WI38 (cell line): ENCODE measurements around the gene FUT4.

Experiments used
- H3K4me3 ChIP-seq: 2 replicates; pipeline ENCODE4 v1.5.1; 2011; ENCODE audit warnings: low read depth, mild to moderate bottlenecking, control low read depth, low read length
- TF ChIP-seq, protein P1 (sequence below): IDR thresholded peaks from 2 replicates; pipeline ENCODE4 v1.5.1; 2012; ENCODE audit warnings: low read depth, mild to moderate bottlenecking, control low read depth, low read length

The FUT4 gene

DNA sequence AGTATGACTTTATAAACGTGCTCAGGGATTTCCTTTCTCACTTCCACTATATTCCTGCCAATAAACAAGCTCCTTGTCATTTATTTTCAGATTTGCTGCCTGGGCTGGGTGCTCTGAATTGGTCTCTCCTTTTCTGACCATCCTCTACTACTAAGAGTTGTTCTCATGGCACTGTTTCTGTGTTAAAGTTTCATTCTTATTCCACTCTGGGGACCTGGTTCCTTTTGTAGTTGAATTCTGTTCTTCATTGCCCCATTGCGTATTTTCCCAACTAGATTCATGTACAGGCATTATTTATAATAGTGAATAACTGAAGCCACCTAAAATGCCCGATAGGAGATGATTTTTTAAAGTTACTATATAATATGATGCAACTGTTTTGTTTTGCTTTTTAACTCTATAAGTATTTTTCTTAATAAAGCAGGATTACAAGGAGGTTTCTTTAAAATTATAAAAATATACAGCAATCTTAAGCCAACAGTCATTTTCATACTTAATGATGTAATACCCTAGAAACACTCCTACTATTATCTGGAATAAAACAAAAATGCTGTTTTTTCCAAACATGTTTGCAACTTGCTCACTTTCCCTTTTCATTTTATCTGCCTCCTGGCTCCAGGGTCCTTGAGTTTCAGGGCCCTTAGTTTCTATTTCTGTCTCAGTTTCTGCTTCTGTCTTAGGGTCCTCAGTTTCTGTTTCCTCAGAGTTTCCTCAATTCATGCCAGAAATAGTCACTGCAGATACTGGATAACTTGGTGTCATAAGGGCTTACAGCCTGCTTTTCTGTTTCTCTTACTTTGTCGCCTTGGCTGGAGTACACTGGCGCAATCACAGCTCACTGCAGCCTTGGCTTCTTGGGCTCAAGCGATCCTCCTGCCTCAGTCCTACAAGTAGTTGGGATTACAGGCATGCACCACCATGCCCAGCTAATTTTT is 9.8 kb upstream of the FUT4 start:
- TF ChIP-seq, protein P1, sequence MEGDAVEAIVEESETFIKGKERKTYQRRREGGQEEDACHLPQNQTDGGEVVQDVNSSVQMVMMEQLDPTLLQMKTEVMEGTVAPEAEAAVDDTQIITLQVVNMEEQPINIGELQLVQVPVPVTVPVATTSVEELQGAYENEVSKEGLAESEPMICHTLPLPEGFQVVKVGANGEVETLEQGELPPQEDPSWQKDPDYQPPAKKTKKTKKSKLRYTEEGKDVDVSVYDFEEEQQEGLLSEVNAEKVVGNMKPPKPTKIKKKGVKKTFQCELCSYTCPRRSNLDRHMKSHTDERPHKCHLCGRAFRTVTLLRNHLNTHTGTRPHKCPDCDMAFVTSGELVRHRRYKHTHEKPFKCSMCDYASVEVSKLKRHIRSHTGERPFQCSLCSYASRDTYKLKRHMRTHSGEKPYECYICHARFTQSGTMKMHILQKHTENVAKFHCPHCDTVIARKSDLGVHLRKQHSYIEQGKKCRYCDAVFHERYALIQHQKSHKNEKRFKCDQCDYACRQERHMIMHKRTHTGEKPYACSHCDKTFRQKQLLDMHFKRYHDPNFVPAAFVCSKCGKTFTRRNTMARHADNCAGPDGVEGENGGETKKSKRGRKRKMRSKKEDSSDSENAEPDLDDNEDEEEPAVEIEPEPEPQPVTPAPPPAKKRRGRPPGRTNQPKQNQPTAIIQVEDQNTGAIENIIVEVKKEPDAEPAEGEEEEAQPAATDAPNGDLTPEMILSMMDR, result no peak
- no peak overlapping the region for H3K4me3 ChIP-seq

DNA sequence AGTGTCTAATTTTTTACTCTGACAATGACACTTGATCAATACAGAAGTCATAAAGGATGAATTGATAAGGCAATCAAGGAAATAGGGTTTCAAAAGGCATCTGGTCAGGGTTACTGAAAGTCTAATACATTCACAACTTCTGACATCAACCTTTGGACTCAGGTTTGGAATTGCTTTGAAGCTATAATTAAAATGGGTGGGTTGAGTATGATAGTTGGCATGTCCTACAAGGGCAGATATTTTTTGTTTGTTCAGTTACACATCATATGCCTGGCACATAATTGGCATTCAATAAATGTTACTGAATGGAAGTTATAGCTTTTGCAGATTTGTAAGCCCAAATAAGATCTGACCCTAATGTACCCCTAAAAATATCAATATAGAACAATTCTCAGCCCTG is 7.3 kb upstream of the FUT4 start:
- H3K4me3 ChIP-seq, result no peak overlapping the region
- TF ChIP-seq, protein P1, result no peak

DNA sequence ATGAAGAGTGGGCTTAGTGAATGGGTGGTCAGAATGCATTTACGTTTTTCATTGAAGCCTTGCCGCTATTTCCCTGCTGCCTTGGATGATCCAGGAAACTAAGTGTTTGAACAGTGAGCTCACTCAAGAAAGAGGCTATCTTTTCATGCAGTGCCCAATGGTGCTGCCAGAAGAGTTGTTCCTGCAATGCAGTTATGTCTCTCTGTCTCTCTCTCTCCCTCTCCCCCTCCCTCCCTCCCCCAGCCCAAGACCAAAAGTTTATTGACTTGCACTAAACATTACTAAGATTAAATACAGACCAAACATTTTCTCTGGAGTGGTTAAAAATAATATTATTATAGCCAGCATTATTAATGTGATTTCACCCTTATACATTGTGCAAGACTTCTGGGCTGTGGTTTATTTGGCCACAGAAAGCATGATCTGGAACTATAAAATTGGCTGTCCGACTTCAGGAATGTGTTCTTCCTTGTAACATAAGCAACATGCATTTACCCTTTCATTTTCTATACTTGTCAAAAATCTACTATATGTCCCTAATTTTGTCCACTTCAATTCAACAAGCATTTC is 6.6 kb upstream of the FUT4 start:
- TF ChIP-seq, protein P1, result no peak
- H3K4me3 ChIP-seq, result no peak overlapping the region

DNA sequence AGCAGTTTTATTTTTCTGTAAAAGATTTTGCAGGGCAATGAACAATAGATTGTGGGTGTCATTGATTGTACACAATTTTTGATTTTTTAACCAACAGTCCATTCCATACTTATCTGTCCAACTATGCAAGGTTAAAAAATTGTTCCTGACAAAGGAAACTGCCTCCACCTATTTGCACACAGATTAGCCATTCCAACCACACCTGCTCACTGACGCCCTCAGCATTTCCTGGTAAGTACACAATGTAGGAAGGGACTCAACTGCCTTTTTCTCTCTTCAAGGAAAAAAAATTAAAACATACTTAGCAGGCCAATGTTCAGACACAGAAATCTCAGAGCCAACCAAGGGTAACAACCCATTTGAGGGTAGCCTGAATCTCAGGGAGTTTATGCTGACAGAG is 4.3 kb upstream of the FUT4 start:
- H3K4me3 ChIP-seq, result no peak overlapping the region
- TF ChIP-seq, protein P1, result no peak

DNA sequence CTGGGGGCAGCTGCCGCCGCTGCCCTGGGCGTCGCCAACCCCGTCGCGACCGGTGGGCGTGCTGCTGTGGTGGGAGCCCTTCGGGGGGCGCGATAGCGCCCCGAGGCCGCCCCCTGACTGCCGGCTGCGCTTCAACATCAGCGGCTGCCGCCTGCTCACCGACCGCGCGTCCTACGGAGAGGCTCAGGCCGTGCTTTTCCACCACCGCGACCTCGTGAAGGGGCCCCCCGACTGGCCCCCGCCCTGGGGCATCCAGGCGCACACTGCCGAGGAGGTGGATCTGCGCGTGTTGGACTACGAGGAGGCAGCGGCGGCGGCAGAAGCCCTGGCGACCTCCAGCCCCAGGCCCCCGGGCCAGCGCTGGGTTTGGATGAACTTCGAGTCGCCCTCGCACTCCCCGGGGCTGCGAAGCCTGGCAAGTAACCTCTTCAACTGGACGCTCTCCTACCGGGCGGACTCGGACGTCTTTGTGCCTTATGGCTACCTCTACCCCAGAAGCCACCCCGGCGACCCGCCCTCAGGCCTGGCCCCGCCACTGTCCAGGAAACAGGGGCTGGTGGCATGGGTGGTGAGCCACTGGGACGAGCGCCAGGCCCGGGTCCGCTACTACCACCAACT is 1.0 kb downstream of the FUT4 start:
- peak overlapping the region; percentile 64 for H3K4me3 ChIP-seq

DNA sequence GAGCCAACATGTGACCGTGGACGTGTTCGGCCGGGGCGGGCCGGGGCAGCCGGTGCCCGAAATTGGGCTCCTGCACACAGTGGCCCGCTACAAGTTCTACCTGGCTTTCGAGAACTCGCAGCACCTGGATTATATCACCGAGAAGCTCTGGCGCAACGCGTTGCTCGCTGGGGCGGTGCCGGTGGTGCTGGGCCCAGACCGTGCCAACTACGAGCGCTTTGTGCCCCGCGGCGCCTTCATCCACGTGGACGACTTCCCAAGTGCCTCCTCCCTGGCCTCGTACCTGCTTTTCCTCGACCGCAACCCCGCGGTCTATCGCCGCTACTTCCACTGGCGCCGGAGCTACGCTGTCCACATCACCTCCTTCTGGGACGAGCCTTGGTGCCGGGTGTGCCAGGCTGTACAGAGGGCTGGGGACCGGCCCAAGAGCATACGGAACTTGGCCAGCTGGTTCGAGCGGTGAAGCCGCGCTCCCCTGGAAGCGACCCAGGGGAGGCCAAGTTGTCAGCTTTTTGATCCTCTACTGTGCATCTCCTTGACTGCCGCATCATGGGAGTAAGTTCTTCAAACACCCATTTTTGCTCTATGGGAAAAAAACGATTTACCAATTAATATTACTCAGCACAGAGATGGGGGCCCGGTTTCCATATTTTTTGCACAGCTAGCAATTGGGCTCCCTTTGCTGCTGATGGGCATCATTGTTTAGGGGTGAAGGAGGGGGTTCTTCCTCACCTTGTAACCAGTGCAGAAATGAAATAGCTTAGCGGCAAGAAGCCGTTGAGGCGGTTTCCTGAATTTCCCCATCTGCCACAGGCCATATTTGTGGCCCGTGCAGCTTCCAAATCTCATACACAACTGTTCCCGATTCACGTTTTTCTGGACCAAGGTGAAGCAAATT is 1.8 kb downstream of the FUT4 start:
- H3K4me3 ChIP-seq, result peak overlapping the region; percentile 64
- TF ChIP-seq, protein P1, result no peak

More for the DNA sequence above, 1.0 kb downstream of the FUT4 start:
- TF ChIP-seq, protein P1, result no peak
